ENCODE measurements around the gene CNOT6. TPM values are rescaled to one million over a fixed set of nuclear protein-coding genes. Genes with fewer than 3 reads are reported as not detected.
A peak's percentile ranks its signal among the peaks of the same experiment; 100 is the strongest.

CNOT6 gene
- total RNA-seq, 1 experiment from 2014 or later, result 10.6 TPM

DNA sequence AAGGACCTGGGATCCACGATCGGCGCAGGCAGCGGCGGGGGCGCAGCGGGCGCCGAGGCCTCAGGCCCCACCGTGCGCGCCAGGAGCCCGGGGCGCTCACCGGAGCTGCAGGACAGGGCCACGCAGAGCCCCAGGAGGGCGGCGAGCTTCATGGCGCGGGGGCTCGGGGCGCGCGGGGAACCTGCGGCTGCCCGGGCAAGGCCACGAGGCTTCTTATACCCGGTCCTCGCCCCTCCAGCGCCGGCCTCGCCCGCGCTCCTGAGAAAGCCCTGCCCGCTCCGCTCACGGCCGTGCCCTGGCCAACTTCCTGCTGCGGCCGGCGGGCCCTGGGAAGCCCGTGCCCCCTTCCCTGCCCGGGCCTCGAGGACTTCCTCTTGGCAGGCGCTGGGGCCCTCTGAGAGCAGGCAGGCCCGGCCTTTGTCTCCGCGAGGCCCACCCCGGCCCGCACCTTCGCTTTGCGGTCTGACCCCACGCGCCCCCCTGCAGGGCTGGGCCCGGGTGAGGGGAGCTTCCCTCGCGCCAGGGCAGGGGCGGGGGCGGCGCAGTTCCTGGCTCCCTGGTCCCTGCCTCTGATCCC is 97.2 kb downstream of the CNOT6 start, which contains the start of gene SCGB3A1:
Gene SCGB3A1 (minus strand): TSS at position 189 of the 577 bp plus-strand sequence. CDS start 37 bp downstream, at position 152.
- Histone ChIP-seq H3K4me2 (ENCODE audit: low read length) (peak within 1 kb of the TSS; percentile 34), H3K9me3 (ENCODE audit: low read length) (no peaks in the 10 kb centered on the region), H3K36me3 (ENCODE audit: low read depth, low read length) (no peaks in the 10 kb centered on the region), H3K27me3 (ENCODE audit: low read length) (peaks cover 19% of the 10 kb centered on the region), H3K9me2 (replicated peaks; ENCODE audit: low read length) (no peaks in the 10 kb centered on the region), H3K27ac (ENCODE audit: low read length) (no peak within 1 kb of the TSS), H3K4me3 (ENCODE audit: low read length) (no peak within 1 kb of the TSS), H4K20me1 (ENCODE audit: low read length) (no peaks in the 10 kb centered on the region), H3F3A (ENCODE audit: low read length, unreplicated experiment) (no peaks in the 10 kb centered on the region), H2AFZ (ENCODE audit: low read length) (no peak within 1 kb of the TSS), H3K79me2 (ENCODE audit: low read length) (no peaks in the 10 kb centered on the region), H3K4me1 (ENCODE audit: insufficient read depth, low read length) (no peaks in the 10 kb centered on the region), H3K9ac (ENCODE audit: low read length) (no peak within 1 kb of the TSS)
- CTCF ChIA-PET, result no interaction called here
- intact Hi-C loops (cut with micrococcal nuclease), result no loop called here
- no TSS peak for BruUV-seq (replicated peaks)
- POLR2A ChIA-PET (ENCODE audit: unreplicated experiment), result no interaction called here
- TF ChIP-seq, protein P1, sequence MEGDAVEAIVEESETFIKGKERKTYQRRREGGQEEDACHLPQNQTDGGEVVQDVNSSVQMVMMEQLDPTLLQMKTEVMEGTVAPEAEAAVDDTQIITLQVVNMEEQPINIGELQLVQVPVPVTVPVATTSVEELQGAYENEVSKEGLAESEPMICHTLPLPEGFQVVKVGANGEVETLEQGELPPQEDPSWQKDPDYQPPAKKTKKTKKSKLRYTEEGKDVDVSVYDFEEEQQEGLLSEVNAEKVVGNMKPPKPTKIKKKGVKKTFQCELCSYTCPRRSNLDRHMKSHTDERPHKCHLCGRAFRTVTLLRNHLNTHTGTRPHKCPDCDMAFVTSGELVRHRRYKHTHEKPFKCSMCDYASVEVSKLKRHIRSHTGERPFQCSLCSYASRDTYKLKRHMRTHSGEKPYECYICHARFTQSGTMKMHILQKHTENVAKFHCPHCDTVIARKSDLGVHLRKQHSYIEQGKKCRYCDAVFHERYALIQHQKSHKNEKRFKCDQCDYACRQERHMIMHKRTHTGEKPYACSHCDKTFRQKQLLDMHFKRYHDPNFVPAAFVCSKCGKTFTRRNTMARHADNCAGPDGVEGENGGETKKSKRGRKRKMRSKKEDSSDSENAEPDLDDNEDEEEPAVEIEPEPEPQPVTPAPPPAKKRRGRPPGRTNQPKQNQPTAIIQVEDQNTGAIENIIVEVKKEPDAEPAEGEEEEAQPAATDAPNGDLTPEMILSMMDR (conservative IDR thresholded peaks at IDR 0.05; ENCODE audit: low read depth, low read length), result no peak
- TF ChIP-seq EZH2phosphoT487 (IDR thresholded peaks at IDR 0.05; ENCODE audit: borderline replicate concordance, low read length) (no peak), EZH2 (IDR thresholded peaks at IDR 0.05; ENCODE audit: low read length, unreplicated experiment) (no peak)
- DNase-seq, result no peak
- no peak for ATAC-seq

DNA sequence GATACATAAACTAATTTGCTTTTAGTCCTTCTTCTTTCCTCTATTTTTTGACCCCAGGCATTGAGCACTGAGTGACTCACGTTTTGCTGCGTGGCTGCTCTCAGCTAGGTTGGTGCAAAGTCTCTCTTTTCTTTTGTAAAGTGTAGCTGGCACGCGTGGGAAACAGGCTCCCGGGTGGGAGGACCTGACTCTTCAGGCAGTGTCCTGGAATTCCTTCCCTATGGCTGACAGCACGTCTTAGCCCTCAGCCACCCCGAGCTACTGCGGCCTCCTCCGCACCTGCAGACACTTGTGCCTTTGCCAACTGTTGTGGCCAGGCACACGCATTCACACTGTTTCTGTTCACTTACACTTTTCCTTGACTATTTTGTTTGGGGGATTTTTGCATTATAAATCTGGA is 98.0 kb downstream of the CNOT6 start:
- no peaks in the 10 kb centered on the region for H3K9me2 ChIP-seq (replicated peaks; ENCODE audit: low read length)
- no TSS peak for BruUV-seq (replicated peaks)
- H3K27me3 ChIP-seq (ENCODE audit: low read length), result peaks cover 19% of the 10 kb centered on the region
- CTCF ChIA-PET, result no interaction called here
- H3K4me3 ChIP-seq (ENCODE audit: low read length), result no peak overlapping the region
- H3K9ac ChIP-seq (ENCODE audit: low read length), result no peak overlapping the region
- H3K36me3 ChIP-seq (ENCODE audit: low read depth, low read length), result no peaks in the 10 kb centered on the region
- H3K4me2 ChIP-seq (ENCODE audit: low read length), result no peak overlapping the region
- H4K20me1 ChIP-seq (ENCODE audit: low read length), result no peaks in the 10 kb centered on the region
- TF ChIP-seq, protein P1 (conservative IDR thresholded peaks at IDR 0.05; ENCODE audit: low read depth, low read length), result no peak
- TF ChIP-seq EZH2 (IDR thresholded peaks at IDR 0.05; ENCODE audit: low read length, unreplicated experiment) (no peak), EZH2phosphoT487 (IDR thresholded peaks at IDR 0.05; ENCODE audit: borderline replicate concordance, low read length) (no peak)
- H2AFZ ChIP-seq (ENCODE audit: low read length), result no peak overlapping the region
- no peak overlapping the region for H3K27ac ChIP-seq (ENCODE audit: low read length)
- POLR2A ChIA-PET (ENCODE audit: unreplicated experiment), result no interaction called here
- no peaks in the 10 kb centered on the region for H3K4me1 ChIP-seq (ENCODE audit: insufficient read depth, low read length)
- H3F3A ChIP-seq (ENCODE audit: low read length, unreplicated experiment), result no peaks in the 10 kb centered on the region
- DNase-seq (no peak), ATAC-seq (no peak)
- H3K9me3 ChIP-seq (ENCODE audit: low read length), result no peaks in the 10 kb centered on the region
- H3K79me2 ChIP-seq (ENCODE audit: low read length), result no peaks in the 10 kb centered on the region
- intact Hi-C loops (cut with micrococcal nuclease), result no loop called here

DNA sequence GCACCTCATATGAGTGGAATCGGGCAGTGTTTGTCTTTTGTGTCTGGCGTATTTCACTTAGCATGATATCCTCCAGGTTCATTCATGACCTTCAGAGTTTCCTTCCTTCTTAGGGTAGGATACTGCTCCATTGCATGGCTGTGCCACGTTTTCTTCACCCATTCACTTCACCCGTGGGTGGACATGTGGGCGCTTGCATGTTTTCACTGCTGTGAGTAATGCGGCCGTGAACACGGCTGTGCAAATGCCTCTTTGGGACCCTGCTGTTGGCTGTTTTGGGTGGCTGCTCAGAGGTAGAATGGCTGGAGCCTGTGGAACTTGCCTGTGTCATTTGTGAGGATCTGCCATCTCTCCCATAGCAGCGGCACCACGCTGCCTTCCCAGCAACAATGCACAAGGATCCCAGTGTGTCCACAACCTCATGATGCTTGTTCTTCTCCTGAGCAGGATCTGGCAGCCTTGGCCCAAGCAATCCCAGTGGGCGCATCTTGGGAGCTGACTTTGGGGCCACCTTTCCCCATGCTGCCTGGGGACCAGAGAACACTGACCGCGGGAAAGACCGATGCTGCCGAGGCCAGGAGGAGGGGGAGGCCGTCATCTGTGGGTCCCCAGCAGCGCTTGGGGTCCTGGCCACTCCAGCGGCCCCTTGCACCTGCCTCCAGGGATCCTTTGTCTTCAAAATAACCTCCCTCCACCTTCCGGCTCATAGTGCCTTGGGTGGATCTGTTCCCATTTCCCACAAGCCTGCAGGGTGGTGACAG is 99.4 kb downstream of the CNOT6 start:
- ChIA-PET CTCF (no interaction called here), POLR2A (ENCODE audit: unreplicated experiment) (no interaction called here)
- no peak for TF ChIP-seq EZH2 (IDR thresholded peaks at IDR 0.05; ENCODE audit: low read length, unreplicated experiment)
- Histone ChIP-seq H3F3A (ENCODE audit: low read length, unreplicated experiment) (no peaks in the 10 kb centered on the region), H3K9me3 (ENCODE audit: low read length) (no peaks in the 10 kb centered on the region), H2AFZ (ENCODE audit: low read length) (no peak overlapping the region), H3K4me3 (ENCODE audit: low read length) (no peak overlapping the region), H3K9ac (ENCODE audit: low read length) (no peak overlapping the region), H4K20me1 (ENCODE audit: low read length) (no peaks in the 10 kb centered on the region), H3K27ac (ENCODE audit: low read length) (no peak overlapping the region), H3K27me3 (ENCODE audit: low read length) (peaks cover 19% of the 10 kb centered on the region), H3K4me2 (ENCODE audit: low read length) (no peak overlapping the region), H3K79me2 (ENCODE audit: low read length) (no peaks in the 10 kb centered on the region), H3K4me1 (ENCODE audit: insufficient read depth, low read length) (no peaks in the 10 kb centered on the region), H3K9me2 (replicated peaks; ENCODE audit: low read length) (no peaks in the 10 kb centered on the region), H3K36me3 (ENCODE audit: low read depth, low read length) (no peaks in the 10 kb centered on the region)
- intact Hi-C loops (cut with micrococcal nuclease), result no loop called here
- DNase-seq (no peak), ATAC-seq (no peak)
- BruUV-seq (replicated peaks), result no TSS peak

All from PC-3 (cell line).